H1 (cell line): ENCODE results near the gene CASP8AP2. TPM values are rescaled to one million over a fixed set of nuclear protein-coding genes. Genes with fewer than 3 reads are reported as not detected.

Source experiments
- CTCF ChIA-PET: fragments of 300-600 bp; sonication (Branson Sonifier 250); formaldehyde crosslinking; loops from one replicate; lab custom pipeline; 2021; ENCODE audit not compliant: partially characterized antibody; lab: Charles Lee
- POLR2A ChIA-PET: fragments of 300-600 bp; sonication (Branson Sonifier 250); formaldehyde crosslinking; loops from one replicate; lab custom pipeline; 2021; ENCODE audit warnings: inconsistent platforms; ENCODE audit not compliant: partially characterized antibody; lab: Charles Lee
- DNase-seq, 2 experiments: peaks; one replicate each; pipeline versions ENCODE4 v3.0.0 to v3.0.0-alpha.2; 2010 to 2022; ENCODE audit warnings: low spot score in 2 of 2, low read depth in 1 of 2, mixed read lengths in 1 of 2
- FAIRE-seq: peaks from 2 replicates; lab custom pipeline; 2011; peaks lifted over from hg19 to GRCh38; lab: Jason Lieb, UNC
- H2AFZ ChIP-seq: 2 replicates; pipeline ENCODE4 v1.8.1; 2012; ENCODE audit warnings: low read length, inconsistent platforms
- H2AK5ac ChIP-seq: 2 replicates; pipeline ENCODE4 v1.6.1; 2013; ENCODE audit warnings: low read depth, low read length
- H2BK120ac ChIP-seq: replicated peaks from 2 replicates; pipeline ENCODE3; 2013; ENCODE audit warnings: low read depth, low read length, inconsistent platforms
- H2BK12ac ChIP-seq: 2 replicates; pipeline ENCODE4 v1.6.1; 2013; ENCODE audit warnings: low read depth, low read length
- H2BK15ac ChIP-seq: 2 replicates; pipeline ENCODE4 v1.6.1; 2013; ENCODE audit warnings: low read length
- H2BK20ac ChIP-seq: 2 replicates; pipeline ENCODE4 v1.6.1; 2013; ENCODE audit warnings: low read length
- H2BK5ac ChIP-seq: 2 replicates; pipeline ENCODE4 v1.6.1; 2013; ENCODE audit warnings: low read depth, low read length
- H3K14ac ChIP-seq: 2 replicates; pipeline ENCODE4 v1.6.1; 2013; ENCODE audit warnings: inconsistent platforms; ENCODE audit not compliant: insufficient read length
- H3K18ac ChIP-seq: 2 replicates; pipeline ENCODE4 v1.6.1; 2013; ENCODE audit warnings: low read length; ENCODE audit errors: extremely low read depth
- H3K23ac ChIP-seq: 2 replicates; pipeline ENCODE4 v1.6.1; 2013; ENCODE audit warnings: inconsistent platforms; ENCODE audit not compliant: insufficient read length
- H3K23me2 ChIP-seq: 2 replicates; pipeline ENCODE4 v1.6.1; 2013; ENCODE audit warnings: low read depth, low read length
- H3K27ac ChIP-seq: 2 replicates; pipeline ENCODE4 v1.6.1; 2011; ENCODE audit warnings: low read depth, low read length, inconsistent platforms
- H3K27me3 ChIP-seq, 4 experiments: replicated peaks in 1 of 4; 1 replicate in 1 of 4; 2 replicates in 3 of 4; pipeline versions ENCODE4 v1.6.1 to v1.8.1; 2011 to 2013; ENCODE audit warnings: low read length in 3 of 4, mild to moderate bottlenecking in 3 of 4, inconsistent platforms in 2 of 4, mixed read lengths in 2 of 4, moderate library complexity in 1 of 4; ENCODE audit not compliant: control insufficient read depth in 3 of 4, insufficient read depth in 3 of 4; ENCODE audit errors: extremely low read depth in 1 of 4
- H3K36me3 ChIP-seq, 4 experiments: 2 replicates each; pipeline versions ENCODE4 v1.6.1 to v1.8.1; 2011 to 2013; ENCODE audit warnings: mild to moderate bottlenecking in 4 of 4, low read length in 3 of 4, moderate library complexity in 2 of 4, control low read depth in 1 of 4, inconsistent platforms in 1 of 4; ENCODE audit not compliant: insufficient read depth in 4 of 4, control insufficient read depth in 2 of 4
- H3K4ac ChIP-seq: replicated peaks from 2 replicates; pipeline ENCODE3; 2013; ENCODE audit warnings: low read length, low read depth, mixed read lengths, inconsistent platforms; ENCODE audit not compliant: insufficient read length
- H3K4me1 ChIP-seq, 4 experiments: replicated peaks in 1 of 4; 1 replicate in 1 of 4; 2 replicates in 3 of 4; pipeline versions ENCODE4 v1.6.1 to v1.8.1; 2011 to 2013; ENCODE audit warnings: low read length in 3 of 4, inconsistent platforms in 2 of 4, mixed read lengths in 1 of 4; ENCODE audit not compliant: insufficient read depth in 4 of 4, control insufficient read depth in 3 of 4
- H3K4me2 ChIP-seq, 2 experiments: 2 replicates each; pipeline versions ENCODE4 v1.6.1 to v1.8.1; 2011 to 2013; ENCODE audit warnings: low read depth in 2 of 2, low read length in 2 of 2, control low read depth in 1 of 2, inconsistent platforms in 1 of 2, mild to moderate bottlenecking in 1 of 2; ENCODE audit not compliant: insufficient read depth in 1 of 2
- H3K4me3 ChIP-seq, 4 experiments: fragments of 200-600, 300-600 bp in 1 of 4; sonication (generic), shearing (Covaris generic), sonication (Bioruptor Twin) in 1 of 4; 2 replicates each; pipeline versions ENCODE4 v1.5.1 to v1.8.1; 2011 to 2016; ENCODE audit warnings: low read length in 4 of 4, low read depth in 3 of 4, control low read depth in 2 of 4, inconsistent platforms in 2 of 4, mild to moderate bottlenecking in 2 of 4, mixed read lengths in 1 of 4, moderate library complexity in 1 of 4; ENCODE audit not compliant: insufficient read depth in 2 of 4; ENCODE audit errors: extremely low read depth in 1 of 4
- H3K56ac ChIP-seq: replicated peaks from 2 replicates; pipeline ENCODE3; 2013; ENCODE audit warnings: low read depth, mild to moderate bottlenecking, mixed read lengths, low read length, inconsistent platforms; ENCODE audit not compliant: insufficient read length
- H3K79me1 ChIP-seq: 2 replicates; pipeline ENCODE4 v1.6.1; 2013; ENCODE audit warnings: low read depth, low read length, control low read depth
- H3K79me2 ChIP-seq, 2 experiments: 2 replicates each; pipeline versions ENCODE4 v1.6.1 to v1.8.1; 2012 to 2013; ENCODE audit warnings: low read length in 2 of 2, mild to moderate bottlenecking in 2 of 2, inconsistent platforms in 1 of 2; ENCODE audit not compliant: insufficient read depth in 2 of 2, control insufficient read depth in 1 of 2
- H3K9ac ChIP-seq, 4 experiments: replicated peaks in 1 of 4; 1 replicate in 1 of 4; 2 replicates in 3 of 4; pipeline versions ENCODE4 v1.6.1 to v1.8.1; 2011 to 2013; ENCODE audit warnings: low read depth in 3 of 4, low read length in 3 of 4, control low read depth in 2 of 4, mild to moderate bottlenecking in 2 of 4, moderate library complexity in 2 of 4, inconsistent platforms in 1 of 4; ENCODE audit errors: extremely low read depth in 1 of 4
- H3K9me3 ChIP-seq, 2 experiments: 2 replicates each; pipeline versions ENCODE4 v1.6.1 to v1.8.1; 2012 to 2013; ENCODE audit warnings: mild to moderate bottlenecking in 2 of 2, moderate library complexity in 2 of 2, control low read depth in 1 of 2, inconsistent platforms in 1 of 2, low read depth in 1 of 2, low read length in 1 of 2, mixed read lengths in 1 of 2; ENCODE audit not compliant: insufficient read depth in 2 of 2
- H4K20me1 ChIP-seq, 2 experiments: replicated peaks in 1 of 2; 2 replicates each; pipeline versions ENCODE3 to v1.8.1; 2011 to 2013; ENCODE audit warnings: inconsistent platforms in 2 of 2, low read length in 2 of 2, mild to moderate bottlenecking in 1 of 2; ENCODE audit not compliant: insufficient read depth in 2 of 2, control insufficient read depth in 1 of 2
- H4K5ac ChIP-seq: 2 replicates; pipeline ENCODE4 v1.6.1; 2013; ENCODE audit warnings: low read length, low read depth, mixed read lengths, inconsistent platforms; ENCODE audit not compliant: insufficient read length
- H4K8ac ChIP-seq: 2 replicates; pipeline ENCODE4 v1.8.0; 2013; ENCODE audit warnings: mild to moderate bottlenecking, moderate library complexity, low read length, inconsistent platforms; ENCODE audit not compliant: insufficient read depth; ENCODE audit errors: extremely low read depth
- H4K91ac ChIP-seq: replicated peaks from 2 replicates; pipeline ENCODE3; 2013; ENCODE audit warnings: low read length, mixed read lengths, inconsistent platforms; ENCODE audit not compliant: insufficient read length
- ASH2L ChIP-seq: fragments of 200-600, 300-600 bp; sonication (generic); IDR thresholded peaks from one replicate; pipeline ENCODE4 v1.7.1; 2017; ENCODE audit warnings: low read length
- EP300 ChIP-seq, 2 experiments: IDR thresholded peaks; 1 replicate in 1 of 2; 2 replicates in 1 of 2; pipeline ENCODE4 v1.6.1; 2011 to 2012; ENCODE audit warnings: low read depth in 2 of 2, low read length in 2 of 2, mild to moderate bottlenecking in 2 of 2, borderline replicate concordance in 1 of 2, inconsistent platforms in 1 of 2, moderate library complexity in 1 of 2
- POLR2A ChIP-seq, 2 experiments: IDR thresholded peaks; 1 replicate in 1 of 2; 2 replicates in 1 of 2; pipeline ENCODE4 v1.6.1; 2011; ENCODE audit warnings: low read depth in 2 of 2, low read length in 2 of 2, mild to moderate bottlenecking in 2 of 2; ENCODE audit errors: control extremely low read depth in 1 of 2
- POLR2AphosphoS5 ChIP-seq: IDR thresholded peaks from 2 replicates; pipeline ENCODE4 v1.6.1; 2011; ENCODE audit warnings: low read depth, low read length
- RBBP5 ChIP-seq: IDR thresholded peaks from 2 replicates; pipeline ENCODE4 v1.7.1; 2012; ENCODE audit warnings: low read depth, mild to moderate bottlenecking, inconsistent platforms, low read length, moderate library complexity, borderline replicate concordance
- SP2 ChIP-seq: IDR thresholded peaks from 2 replicates; pipeline ENCODE4 v1.6.1; 2012; ENCODE audit warnings: mild to moderate bottlenecking, low read length, inconsistent platforms
- TAF7 ChIP-seq: optimal IDR thresholded peaks from 2 replicates; pipeline ENCODE3; 2011; ENCODE audit warnings: low read depth, mild to moderate bottlenecking, inconsistent platforms, low read length, moderate library complexity, borderline replicate concordance
- TCF12 ChIP-seq: IDR thresholded peaks from 2 replicates; pipeline ENCODE4 v1.6.1; 2011; ENCODE audit warnings: low read depth, mild to moderate bottlenecking, low read length
- ZNF274 ChIP-seq: IDR thresholded peaks from 2 replicates; pipeline ENCODE4 v1.7.0; 2012; ENCODE audit warnings: low read length, borderline replicate concordance; ENCODE audit errors: extremely low read depth
- WGBS, 2 experiments: shearing (Covaris generic) in 1 of 2; methylation state at CpG; one replicate each; pipeline versions ENCODE4 v1.1.6 to v1.1.7; 2013 to 2015; ENCODE audit warnings: low lambda C conversion rate in 2 of 2, mixed read lengths in 2 of 2, inconsistent platforms in 1 of 2, low coverage in 1 of 2, missing lambda C conversion rate in 1 of 2; ENCODE audit not compliant: insufficient replicate concordance in 2 of 2, insufficient coverage in 1 of 2, insufficient read length in 1 of 2; ENCODE audit errors: extremely low coverage in 1 of 2, missing lambda C conversion rate in 1 of 2; 5-methylcytosine and 5-hydroxymethylcytosine counted together
- polyA plus RNA-seq, 7 experiments: library from polyadenylated mRNA; depleted of rRNA in 3 of 7; stranded (reverse) in 5 of 7; unstranded in 2 of 7; fragments of >200 nt in 5 of 7; fragments of 200-250 nt in 2 of 7; gene quantifications; 1 replicate in 5 of 7; 2 replicates in 1 of 7; 4 replicates in 1 of 7; pipeline versions ENCODE4 v1.2.1 to v1.2.3, GENCODE V29; 2011 to 2013; ENCODE audit warnings: missing spikeins in 2 of 7, mixed read lengths in 2 of 7
- total RNA-seq: library from RNA; stranded (reverse); fragmentation: NEBNext Ultra II Directional; extraction: Animal tissue kit (Norgen Biotek cat#: 25700); gene quantifications from 2 replicates; pipeline ENCODE4 v1.2.1, GENCODE V29; 2021
- TF ChIP-seq, protein P1 (sequence below): IDR thresholded peaks from 2 replicates; pipeline ENCODE4 v1.6.1; 2012; ENCODE audit warnings: inconsistent platforms
- TF ChIP-seq, protein P2 (sequence below): IDR thresholded peaks from 2 replicates; pipeline ENCODE4 v1.6.1; 2012; ENCODE audit warnings: low read length, inconsistent platforms

The CASP8AP2 gene
- total and polyA plus RNA-seq, 2 of the 8 experiments (the other 6 are each of a cell fraction or from before 2014, with no cell fraction given): 6.9 to 32.1 TPM

DNA sequence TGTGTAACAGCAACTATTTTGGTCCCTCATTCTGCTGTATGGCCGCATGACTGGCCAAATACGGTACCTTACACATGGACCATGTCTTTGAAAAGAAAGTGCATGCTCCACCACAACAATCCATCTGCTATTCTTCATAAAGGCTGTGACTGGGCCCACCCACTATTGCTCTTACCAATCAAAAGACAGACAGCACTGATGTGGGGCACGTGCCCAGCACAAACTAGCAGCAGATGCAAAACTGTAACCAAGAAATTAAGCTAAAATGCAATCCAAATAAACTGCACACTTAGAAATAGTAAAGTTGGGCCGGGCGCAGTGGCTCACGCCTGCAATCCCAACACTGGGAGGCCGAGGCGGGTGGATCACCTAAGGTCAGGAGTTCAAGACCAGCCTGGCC is 30.6 kb upstream of the CASP8AP2 start:
- H3K79me1 ChIP-seq: peaks cover 4% of the 10 kb centered on the region; the same call in 1 of the 2 replicates
- DNase-seq (no peak), FAIRE-seq (no peak)
- peak overlapping the region; percentile 64; the same call in 1 of the 2 replicates for H2BK20ac ChIP-seq
- H3K79me2 ChIP-seq: peaks cover 3 to 80% of the 10 kb centered on the region in 2 experiments; a peak in 3 of 4 replicates
- peak overlapping the region; percentile 63 for H3K27ac ChIP-seq
- H3K27me3 ChIP-seq: no peaks in the 10 kb centered on the region
- H2BK15ac ChIP-seq: 0 out of 2 replicates have a peak overlapping the region, but pooled peaks have one; percentile 67
- 89% methylated on average over 8 of the region's 8 CpGs; no CpG with 5 or more reads in 1 of the 2 experiments for WGBS, 2 experiments
- peaks cover 3 to 15% (median 10%) of the 10 kb centered on the region in 4 experiments; a peak in 4 of 7 replicates for H3K4me1 ChIP-seq
- no peak overlapping the region for H4K8ac ChIP-seq
- peaks cover 0 to 6% of the 10 kb centered on the region in 2 experiments for H4K20me1 ChIP-seq
- H3K36me3 ChIP-seq: peaks cover 3 to 34% (median 17%) of the 10 kb centered on the region in 4 experiments; a peak in 6 of 8 replicates
- peak overlapping the region; percentile 28 for H4K5ac ChIP-seq
- H3K23me2 ChIP-seq: no peaks in the 10 kb centered on the region
- H2BK12ac ChIP-seq: no peak overlapping the region
- H2BK120ac ChIP-seq: peak overlapping the region; percentile 67
- no peak overlapping the region for H3K23ac ChIP-seq
- H3K9me3 ChIP-seq: no peaks in the 10 kb centered on the region
- TF ChIP-seq POLR2A (IDR thresholded peaks at IDR 0.05; ENCODE audit: control extremely low read depth in 1 of 2, low read depth in 2 of 2, low read length in 2 of 2) (no peak), ASH2L (no peak), EP300 (IDR thresholded peaks at IDR 0.05; ENCODE audit: borderline replicate concordance in 1 of 2, low read depth in 2 of 2, low read length in 2 of 2) (no peak), ZNF274 (no peak), TAF7 (no peak), RBBP5 (no peak), SP2 (no peak), TCF12 (no peak), POLR2AphosphoS5 (no peak)
- TF ChIP-seq, protein P1, sequence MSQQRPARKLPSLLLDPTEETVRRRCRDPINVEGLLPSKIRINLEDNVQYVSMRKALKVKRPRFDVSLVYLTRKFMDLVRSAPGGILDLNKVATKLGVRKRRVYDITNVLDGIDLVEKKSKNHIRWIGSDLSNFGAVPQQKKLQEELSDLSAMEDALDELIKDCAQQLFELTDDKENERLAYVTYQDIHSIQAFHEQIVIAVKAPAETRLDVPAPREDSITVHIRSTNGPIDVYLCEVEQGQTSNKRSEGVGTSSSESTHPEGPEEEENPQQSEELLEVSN: no peak
- TF ChIP-seq, protein P2, sequence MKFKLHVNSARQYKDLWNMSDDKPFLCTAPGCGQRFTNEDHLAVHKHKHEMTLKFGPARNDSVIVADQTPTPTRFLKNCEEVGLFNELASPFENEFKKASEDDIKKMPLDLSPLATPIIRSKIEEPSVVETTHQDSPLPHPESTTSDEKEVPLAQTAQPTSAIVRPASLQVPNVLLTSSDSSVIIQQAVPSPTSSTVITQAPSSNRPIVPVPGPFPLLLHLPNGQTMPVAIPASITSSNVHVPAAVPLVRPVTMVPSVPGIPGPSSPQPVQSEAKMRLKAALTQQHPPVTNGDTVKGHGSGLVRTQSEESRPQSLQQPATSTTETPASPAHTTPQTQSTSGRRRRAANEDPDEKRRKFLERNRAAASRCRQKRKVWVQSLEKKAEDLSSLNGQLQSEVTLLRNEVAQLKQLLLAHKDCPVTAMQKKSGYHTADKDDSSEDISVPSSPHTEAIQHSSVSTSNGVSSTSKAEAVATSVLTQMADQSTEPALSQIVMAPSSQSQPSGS: no peak
- TF ChIP-seq, all 59 proteins: peak for 0
- Histone ChIP-seq H4K91ac (peak overlapping the region; percentile 88), H3K14ac (no peak overlapping the region), H3K9ac (no peak overlapping the region), H3K4ac (peak overlapping the region; percentile 81), H2AK5ac (peak overlapping the region; percentile 91; the same call in 1 of the 2 replicates), H2AFZ (no peak overlapping the region), H3K18ac (peak overlapping the region; percentile 40; the same call in 1 of the 2 replicates), H3K4me2 (0 out of 4 replicates have a peak overlapping the region, but pooled peaks of 1 of the 2 experiments have one; percentile 13), H2BK5ac (peak overlapping the region; percentile 54; the same call in 1 of the 2 replicates), H3K4me3 (no peak overlapping the region), H3K56ac (no peak overlapping the region)
- ChIA-PET CTCF (interaction anchor here (0.6 to 0.9 kb wide), 2 partner anchors 89 to 707 kb away, joined by 3 read pairs; no protein-coding TSS in a partner anchor), POLR2A (interaction anchor here (0.9 to 2.3 kb wide), 6 partner anchors 10 to 161 kb away, joined by 3 to 14 read pairs (median 6); partner anchors contain the start of genes CASP8AP2, LYRM2 and MDN1)
